HCT116 (cell line): Measurements from ENCODE around the gene MEF2B. TPM values are rescaled to one million over a fixed set of nuclear protein-coding genes. Genes with fewer than 3 reads are reported as not detected.
A peak's percentile ranks its signal among the peaks of the same experiment; 100 is the strongest.

Source experiments
- ATAC-seq: fragments of 200-7000 bp; cut with Tn5 transposase; 2 replicates; pipeline ENCODE4 v1.9.1; 2020; ENCODE audit warnings: mild to moderate bottlenecking, moderate library complexity
- BruUV-seq: library from RNA; stranded (reverse); fragments of 400-500 nt; replicated peaks from 2 replicates; lab custom pipeline; 2021; lab: Mats Ljungman, UMichigan
- CTCF ChIA-PET: fragments of 300-600 bp; sonication (Branson Sonifier 250); formaldehyde crosslinking; loops from one replicate; lab custom pipeline; 2021; ENCODE audit warnings: antibody characterized with exemption; lab: Charles Lee
- POLR2A ChIA-PET: fragments of 300-600, 350-600 bp; sonication (Branson Sonifier 250); formaldehyde crosslinking; loops from one replicate; lab custom pipeline; 2021; ENCODE audit warnings: antibody characterized with exemption; lab: Charles Lee
- RAD21 ChIA-PET, 2 experiments: fragments of 300-600 bp; sonication (Branson Sonifier 250); formaldehyde crosslinking; loops; one replicate each; lab custom pipeline; 2023; ENCODE audit warnings: low total read pairs in 2 of 2; ENCODE audit not compliant: uncharacterized antibody in 2 of 2, unreplicated experiment in 2 of 2, low non-redundant PET in 1 of 2; lab: Charles Lee
- DNase-seq: peaks from one replicate; pipeline ENCODE4 v3.0.0-alpha.2; 2010; ENCODE audit warnings: low read depth, low spot score
- H2AFZ ChIP-seq: fragments of 200-600 bp; shearing (Covaris generic), sonication (generic); 2 replicates; pipeline ENCODE4 v1.6.1; 2017; ENCODE audit warnings: low read depth, mixed run types, mixed read lengths, antibody characterized with exemption, low read length; ENCODE audit not compliant: poor library complexity, severe bottlenecking
- H3K27ac ChIP-seq: 2 replicates; pipeline ENCODE4 v1.5.1; 2012; ENCODE audit warnings: low read depth, low read length
- H3K27me3 ChIP-seq: fragments of 200-600 bp; sonication (generic); 2 replicates; pipeline ENCODE4 v1.6.1; 2016; ENCODE audit warnings: mixed run types, low read length, mixed read lengths; ENCODE audit not compliant: insufficient read depth
- H3K36me3 ChIP-seq, 2 experiments: fragments of 200-500 bp in 1 of 2; fragments of 200-600 bp in 1 of 2; sonication (Bioruptor generic) in 1 of 2; sonication (generic) in 1 of 2; 2 replicates each; pipeline versions ENCODE4 v1.5.1 to v1.6.1; 2014 to 2016; ENCODE audit warnings: low read length in 2 of 2, inconsistent platforms in 1 of 2, mixed read lengths in 1 of 2, mixed run types in 1 of 2; ENCODE audit not compliant: insufficient read depth in 2 of 2, control insufficient read depth in 1 of 2
- H3K4me1 ChIP-seq, 2 experiments: fragments of 200-600 bp in 1 of 2; sonication (generic) in 1 of 2; 2 replicates each; pipeline versions ENCODE4 v1.5.1 to v1.6.1; 2012 to 2017; ENCODE audit warnings: low read length in 2 of 2, inconsistent platforms in 1 of 2, mild to moderate bottlenecking in 1 of 2, mixed read lengths in 1 of 2, mixed run types in 1 of 2, moderate library complexity in 1 of 2; ENCODE audit not compliant: insufficient read depth in 2 of 2, control insufficient read depth in 1 of 2
- H3K4me2 ChIP-seq: fragments of 200-600 bp; sonication (generic); 2 replicates; pipeline ENCODE4 v1.6.1; 2017; ENCODE audit warnings: mixed run types, low read length, mixed read lengths
- H3K4me3 ChIP-seq, 2 experiments: fragments of 200-600 bp in 1 of 2; sonication (generic) in 1 of 2; replicated peaks in 1 of 2; 2 replicates each; pipeline ENCODE4 v1.5.1; 2011 to 2016; ENCODE audit warnings: low read length in 2 of 2, control low read depth in 1 of 2, low read depth in 1 of 2, mild to moderate bottlenecking in 1 of 2, mixed read lengths in 1 of 2, mixed run types in 1 of 2
- H3K79me2 ChIP-seq: fragments of 200-600 bp; sonication (generic); 2 replicates; pipeline ENCODE4 v1.6.1; 2017; ENCODE audit warnings: mild to moderate bottlenecking, mixed run types, low read length, moderate library complexity, mixed read lengths; ENCODE audit not compliant: insufficient read depth
- H3K9ac ChIP-seq: fragments of 200-600 bp; sonication (generic); 2 replicates; pipeline ENCODE4 v1.6.1; 2016; ENCODE audit warnings: low read length, mixed read lengths
- H3K9me2 ChIP-seq: fragments of 200-600 bp; sonication (generic), shearing (Covaris generic); 2 replicates; pipeline ENCODE4 v1.6.1; 2017; ENCODE audit warnings: mixed run types, mild to moderate bottlenecking, moderate library complexity; ENCODE audit not compliant: insufficient read depth
- H3K9me3 ChIP-seq, 2 experiments: fragments of 200-500 bp in 1 of 2; fragments of 200-600 bp in 1 of 2; sonication (Bioruptor generic) in 1 of 2; sonication (generic) in 1 of 2; 2 replicates each; pipeline ENCODE4 v1.6.1; 2014 to 2017; ENCODE audit warnings: low read length in 2 of 2, mixed read lengths in 2 of 2, inconsistent platforms in 1 of 2, low read depth in 1 of 2, mild to moderate bottlenecking in 1 of 2, mixed run types in 1 of 2, moderate library complexity in 1 of 2; ENCODE audit not compliant: control insufficient read depth in 1 of 2, insufficient read depth in 1 of 2
- H4K20me1 ChIP-seq: fragments of 200-600 bp; sonication (generic), shearing (Covaris generic); 2 replicates; pipeline ENCODE4 v1.6.1; 2017; ENCODE audit warnings: mixed run types, mild to moderate bottlenecking, moderate library complexity; ENCODE audit not compliant: insufficient read depth
- ATF3 ChIP-seq: IDR thresholded peaks from 2 replicates; pipeline ENCODE4 v1.6.1; 2012
- CBX3 ChIP-seq: IDR thresholded peaks from 2 replicates; pipeline ENCODE4 v1.6.1; 2012; ENCODE audit warnings: low read depth
- CTCF ChIP-seq, 3 experiments: fragments of 200-600 bp in 1 of 3; sonication (generic) in 1 of 3; IDR thresholded peaks in 2 of 3; conservative IDR thresholded peaks in 1 of 3; 2 replicates each; pipeline ENCODE4 v1.5.1; 2012 to 2017; ENCODE audit warnings: low read depth in 2 of 3, low read length in 2 of 3, antibody characterized with exemption in 1 of 3, borderline replicate concordance in 1 of 3, control low read depth in 1 of 3, mild to moderate bottlenecking in 1 of 3, mixed read lengths in 1 of 3, mixed run types in 1 of 3, moderate library complexity in 1 of 3; ENCODE audit not compliant: insufficient read depth in 1 of 3
- EGR1 ChIP-seq: IDR thresholded peaks from 2 replicates; pipeline ENCODE4 v1.6.1; 2012; ENCODE audit warnings: low read depth
- ELF1 ChIP-seq: IDR thresholded peaks from 2 replicates; pipeline ENCODE4 v1.6.1; 2012; ENCODE audit warnings: low read depth, borderline replicate concordance
- EZH2phosphoT487 ChIP-seq: fragments of 200-600 bp; IDR thresholded peaks from 2 replicates; pipeline ENCODE4 v1.6.1; 2018; ENCODE audit warnings: antibody characterized with exemption, borderline replicate concordance
- FOSL1 ChIP-seq: IDR thresholded peaks from 2 replicates; pipeline ENCODE4 v1.6.1; 2012; ENCODE audit warnings: low read depth
- JUND ChIP-seq: IDR thresholded peaks from 2 replicates; pipeline ENCODE4 v1.6.1; 2012
- MAX ChIP-seq: IDR thresholded peaks from 2 replicates; pipeline ENCODE4 v1.6.1; 2012
- POLR2A ChIP-seq: IDR thresholded peaks from 2 replicates; pipeline ENCODE4 v1.7.0; 2011; ENCODE audit warnings: borderline replicate concordance; ENCODE audit not compliant: insufficient read depth, insufficient read length; ENCODE audit errors: extremely low read depth
- RAD21 ChIP-seq: IDR thresholded peaks from 2 replicates; pipeline ENCODE4 v1.6.1; 2012; ENCODE audit warnings: low read depth, mild to moderate bottlenecking
- SIN3A ChIP-seq: IDR thresholded peaks from 2 replicates; pipeline ENCODE4 v1.6.1; 2012; ENCODE audit warnings: low read depth
- SP1 ChIP-seq: IDR thresholded peaks from 2 replicates; pipeline ENCODE4 v1.6.1; 2012; ENCODE audit warnings: low read depth
- SRF ChIP-seq: IDR thresholded peaks from 2 replicates; pipeline ENCODE4 v1.6.1; 2012; ENCODE audit warnings: low read depth
- TCF7L2 ChIP-seq: IDR thresholded peaks from 2 replicates; pipeline ENCODE4 v1.7.0; 2011; ENCODE audit warnings: borderline replicate concordance, inconsistent platforms; ENCODE audit not compliant: insufficient read depth, insufficient read length; ENCODE audit errors: extremely low read depth
- YY1 ChIP-seq: IDR thresholded peaks from 2 replicates; pipeline ENCODE4 v1.6.1; 2011; ENCODE audit warnings: low read length, low read depth, moderate library complexity, mild to moderate bottlenecking; ENCODE audit not compliant: insufficient replicate concordance; ENCODE audit errors: extremely low read depth
- ZBTB33 ChIP-seq: IDR thresholded peaks from 2 replicates; pipeline ENCODE4 v1.6.1; 2011; ENCODE audit warnings: mild to moderate bottlenecking, low read length, moderate library complexity; ENCODE audit not compliant: insufficient replicate concordance; ENCODE audit errors: extremely low read depth
- intact Hi-C: fragments of 100-400 bp; cut with micrococcal nuclease; formaldehyde crosslinking; loops from 2 replicates; pipeline ENCODE4 v1.10.0; 2022
- total RNA-seq: library from RNA; stranded (reverse); gene quantifications from one replicate; pipeline ENCODE4 v1.2.1, GENCODE V29; 2021; ENCODE audit not compliant: unreplicated experiment

MEF2B gene
- total RNA-seq, 1 experiment from 2014 or later, result 7.9 TPM

- RAD21 ChIA-PET, result interaction anchor here (0.8 to 1.4 kb wide), 2 partner anchors 28 to 29 kb away, joined by 3 to 4 read pairs; no protein-coding TSS in a partner anchor
- POLR2A ChIA-PET, result interaction anchor here (0.8 kb wide), 1 partner anchor 10 kb away, joined by 3 read pairs; no protein-coding TSS in a partner anchor
- no peak overlapping the region for H2AFZ ChIP-seq
- no peaks in the 10 kb centered on the region for H3K9me3 ChIP-seq
- no peaks in the 10 kb centered on the region for H3K79me2 ChIP-seq
- no peaks in the 10 kb centered on the region for H4K20me1 ChIP-seq
- no peaks in the 10 kb centered on the region for H3K27me3 ChIP-seq
- no peak overlapping the region for H3K4me3 ChIP-seq
- no peak for DNase-seq
- no TSS peak for BruUV-seq
- H3K4me1 ChIP-seq, result no peaks in the 10 kb centered on the region
- intact Hi-C loops, result loop anchor here (1.0 to 5.0 kb wide), 3 partner anchors 29 to 346 kb away; no protein-coding TSS in a partner anchor
- TF ChIP-seq ELF1 (no peak; the same call in 1 of the 2 replicates), YY1 (no peak), CBX3 (no peak), SRF (no peak), CTCF (IDR thresholded peaks at IDR 0.05 in 2 of 3, conservative IDR thresholded peaks at IDR 0.05 in 1 of 3; ENCODE audit: borderline replicate concordance in 1 of 3, insufficient read depth in 1 of 3, low read depth in 2 of 3, low read length in 2 of 3) (peak; percentile 79 to 96 (median 86)), RAD21 (peak; percentile 91), JUND (no peak), EZH2phosphoT487 (no peak), MAX (no peak), FOSL1 (no peak), TCF7L2 (no peak), SIN3A (no peak), POLR2A (no peak), ATF3 (no peak), SP1 (no peak), EGR1 (no peak), ZBTB33 (no peak)
- TF ChIP-seq, all 23 proteins: peak for 2
- no peaks in the 10 kb centered on the region; a peak in 2 of 4 replicates for H3K36me3 ChIP-seq
- no peak overlapping the region for H3K4me2 ChIP-seq
- H3K9me2 ChIP-seq, result no peaks in the 10 kb centered on the region
- CTCF ChIA-PET, result interaction anchor here (0.6 to 3.3 kb wide), 7 partner anchors 10 to 408 kb away, joined by 3 to 15 read pairs (median 3); partner anchors contain the start of gene SLC25A42
- H3K9ac ChIP-seq, result no peak overlapping the region
- peak; percentile 92 for ATAC-seq
- no peak overlapping the region for H3K27ac ChIP-seq
Measured at GRCh38 chr19:19145684-19146608, 24.1 kb downstream of the MEF2B start.
